SIG-M5 (cell line): ENCODE measurements around the gene SF3B5.
"Not testable (repeated sequence)": the region's sequence is repeated elsewhere in the genome, so short reads cannot be mapped to it uniquely, and the experiment has no call there.

ENCODE experiments used
- DNase-seq: peaks from one replicate; lab custom pipeline; 2025; lab: John Stamatoyannopoulos, UW

The SF3B5 gene

DNA sequence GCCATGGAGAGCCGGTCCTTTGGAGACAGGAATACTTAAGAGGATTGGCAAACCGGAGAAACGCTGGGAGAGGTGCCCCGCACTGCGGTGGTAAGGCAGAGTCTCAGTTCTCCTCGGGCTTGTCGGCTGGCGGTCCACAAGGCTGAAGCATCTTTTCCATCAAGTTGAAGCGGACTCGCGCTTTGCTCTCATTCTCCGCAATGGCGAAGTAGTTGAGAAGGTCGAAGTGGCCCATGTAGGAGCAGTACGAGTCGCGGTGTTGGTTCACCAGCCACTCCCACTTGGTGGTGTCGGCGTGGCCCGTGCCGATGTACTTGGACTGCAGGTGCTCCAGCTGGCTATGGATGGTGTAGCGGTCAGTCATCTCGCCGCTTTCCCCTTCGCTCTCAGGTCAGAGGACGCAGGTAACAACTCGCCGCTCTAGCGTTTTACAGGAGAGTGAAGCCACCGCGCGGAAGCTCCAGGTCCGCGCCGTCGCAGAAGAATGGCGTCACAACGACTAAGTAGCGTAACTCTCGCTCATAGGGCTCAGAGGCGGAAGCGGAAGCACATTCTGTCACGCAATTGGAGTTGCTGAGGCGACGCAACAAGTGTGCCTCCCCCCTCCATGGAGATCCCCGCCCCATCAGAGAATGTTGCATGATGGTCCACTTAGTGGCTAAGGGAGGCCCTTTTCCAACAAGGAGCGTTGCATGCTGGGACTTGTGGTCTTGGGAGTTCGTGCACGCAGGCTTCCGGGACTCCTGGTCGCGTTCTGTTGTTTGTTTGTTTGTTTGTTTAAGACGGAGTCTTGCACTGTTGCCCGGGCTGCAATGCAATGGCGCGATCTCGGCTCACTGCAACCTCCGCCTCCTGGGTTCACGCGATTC lies at the start of gene SF3B5:
Gene SF3B5 (minus strand): TSS at position 440 of the 869 bp plus-strand sequence. CDS start 76 bp downstream, at position 364.
- peak; percentile 96 for DNase-seq

DNA sequence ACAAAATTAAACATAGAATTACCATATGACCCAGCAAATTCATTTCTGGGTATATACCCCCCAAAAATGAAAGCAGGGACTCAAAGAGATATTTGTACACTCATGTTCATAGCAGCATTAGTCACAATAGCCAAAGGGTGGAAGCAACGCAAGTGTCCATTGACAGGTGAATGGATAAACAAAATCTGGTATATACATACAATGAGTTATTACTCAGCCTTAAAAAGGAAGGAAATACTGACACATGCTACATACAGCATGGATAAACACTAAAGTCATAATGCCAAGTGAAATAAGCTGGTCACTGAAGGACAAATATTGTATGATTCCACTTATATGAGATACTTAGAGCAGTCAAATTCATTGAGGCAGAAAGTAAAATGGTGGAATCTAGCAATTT lies 49.6 kb upstream of the SF3B5 start:
- DNase-seq, result no peak

- DNase-seq, result no peak
These were observed 48.5 kb upstream of the SF3B5 start for GRCh38 chr6:144143878-144144277.

DNA sequence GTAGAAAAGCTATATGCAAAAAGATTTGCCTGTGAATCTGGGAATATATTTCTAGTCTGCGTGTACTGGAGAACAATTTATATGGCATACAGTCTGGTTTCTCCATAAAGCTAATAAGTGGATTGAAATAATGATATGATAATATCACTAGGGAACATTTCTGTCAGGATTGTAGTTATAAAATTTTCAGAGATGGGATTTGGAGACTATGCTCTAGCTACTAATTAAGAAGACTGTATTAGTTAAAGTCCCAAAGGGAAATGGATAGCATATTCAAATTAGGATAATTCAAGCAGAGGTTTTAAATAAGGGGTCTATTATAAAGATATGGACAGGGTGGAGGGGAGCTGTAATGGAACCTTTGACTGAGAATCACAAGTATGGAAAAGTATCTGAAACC lies 47.7 kb upstream of the SF3B5 start:
- DNase-seq, result no peak

GRCh38 chr6:144141470-144141869 lies 46.1 kb upstream of the SF3B5 start:
- DNase-seq, result no peak

DNA sequence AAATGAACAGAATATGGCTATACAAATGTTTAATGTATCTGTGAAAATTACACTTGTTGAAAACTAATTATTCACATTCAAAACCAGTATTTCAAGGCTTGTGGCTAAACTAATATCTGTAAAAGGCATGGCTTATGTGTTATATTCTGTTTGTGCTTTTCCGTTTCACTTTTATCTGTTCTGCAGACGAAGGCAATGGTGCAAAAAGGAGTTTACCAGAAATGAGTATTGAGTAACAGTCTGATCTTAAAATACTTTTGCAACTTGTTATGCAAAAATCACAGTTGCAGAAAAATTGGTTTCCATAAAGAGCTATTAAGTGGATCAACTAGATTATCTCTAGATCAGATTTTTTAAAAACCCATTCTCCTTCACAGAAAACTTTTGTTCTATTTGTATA lies 45.5 kb upstream of the SF3B5 start:
- no peak for DNase-seq

GRCh38 chr6:144139817-144140216 lies 44.4 kb upstream of the SF3B5 start:
- DNase-seq, result no peak

DNA sequence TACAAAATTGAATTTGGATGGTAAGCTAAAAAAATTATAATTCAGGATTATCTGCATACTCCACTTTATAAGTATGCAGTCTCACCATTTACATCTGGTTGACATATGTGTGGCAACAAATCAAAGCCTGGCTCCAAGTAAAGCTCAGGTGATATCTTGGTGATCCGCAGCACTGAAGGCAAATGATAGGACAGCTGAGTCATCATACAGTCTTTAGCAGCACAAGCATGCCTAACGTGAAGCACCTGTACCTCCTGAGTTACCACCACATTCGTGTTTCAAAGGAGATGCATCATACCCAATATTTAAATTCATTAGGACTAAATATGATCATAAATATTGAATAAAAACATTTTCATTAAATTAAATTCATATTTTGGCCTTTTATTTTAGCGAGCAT lies 43.2 kb upstream of the SF3B5 start:
- no peak for DNase-seq

DNA sequence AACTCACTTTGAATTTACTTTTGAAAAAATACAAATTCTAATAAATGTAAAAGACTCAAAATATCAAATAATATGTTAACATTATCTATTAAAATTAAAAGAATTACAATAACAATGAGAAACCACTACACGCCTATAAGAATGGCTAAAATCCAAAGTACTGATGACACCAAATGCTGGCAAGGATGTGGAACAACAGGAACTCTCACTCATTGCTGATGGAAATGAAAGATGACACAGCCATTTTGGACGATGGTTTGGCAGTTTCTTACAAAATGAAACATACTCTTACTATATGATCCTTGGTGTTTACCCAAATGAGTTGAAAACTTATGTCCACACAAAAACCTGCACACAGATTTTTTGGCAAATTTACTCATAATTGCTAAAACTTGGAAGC lies 39.4 kb upstream of the SF3B5 start:
- no peak for DNase-seq

DNA sequence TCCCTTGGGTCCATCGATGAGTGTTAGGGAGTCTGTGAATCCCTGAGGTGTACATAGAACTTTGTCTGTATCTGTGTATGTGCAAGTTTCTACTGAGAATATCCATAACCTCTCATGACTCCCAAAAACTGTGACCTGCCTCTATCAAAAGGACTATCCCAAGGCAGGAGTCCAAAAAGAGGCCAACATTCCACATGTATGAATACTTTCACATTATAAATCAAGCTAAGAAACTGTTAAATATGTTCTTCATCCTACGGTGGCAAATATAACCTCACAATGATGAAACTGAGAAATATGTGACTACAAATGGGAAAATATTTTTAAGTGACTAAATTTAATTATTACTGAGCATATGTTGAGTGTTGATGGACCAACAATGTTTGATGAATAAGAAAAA lies 38.8 kb upstream of the SF3B5 start:
- no peak for DNase-seq

DNA sequence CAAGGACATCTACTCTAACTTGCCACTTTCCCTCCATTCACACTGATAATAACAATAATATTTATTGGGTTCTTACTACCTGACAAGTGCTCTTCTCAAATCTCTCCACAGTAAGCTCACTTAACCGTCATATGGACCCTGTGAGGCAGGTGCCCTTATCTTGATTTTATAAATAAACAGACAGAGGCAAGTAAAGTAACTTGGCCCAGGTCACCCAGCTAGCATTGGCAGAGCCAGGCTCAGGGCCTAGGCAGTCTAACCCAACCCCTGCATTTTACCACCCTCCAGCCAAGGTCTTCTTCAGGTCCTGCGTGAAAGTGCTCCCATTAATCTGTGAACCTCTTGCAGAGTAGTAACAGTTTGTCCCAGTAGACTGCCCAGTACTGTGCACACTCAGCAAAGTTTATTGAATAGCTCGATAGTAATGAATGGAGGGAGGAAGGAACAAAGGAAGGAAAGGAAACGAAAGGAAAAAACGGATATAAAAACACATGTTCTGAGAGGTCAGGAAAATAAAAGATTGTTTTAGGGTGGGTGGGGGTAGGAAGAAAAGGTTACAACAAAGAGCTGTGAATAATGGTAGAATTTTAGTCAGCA lies 38.0 kb upstream of the SF3B5 start:
- no peak for DNase-seq

- not testable (repeated sequence) for DNase-seq
These were observed 36.9 kb upstream of the SF3B5 start for GRCh38 chr6:144132167-144132690.

DNA sequence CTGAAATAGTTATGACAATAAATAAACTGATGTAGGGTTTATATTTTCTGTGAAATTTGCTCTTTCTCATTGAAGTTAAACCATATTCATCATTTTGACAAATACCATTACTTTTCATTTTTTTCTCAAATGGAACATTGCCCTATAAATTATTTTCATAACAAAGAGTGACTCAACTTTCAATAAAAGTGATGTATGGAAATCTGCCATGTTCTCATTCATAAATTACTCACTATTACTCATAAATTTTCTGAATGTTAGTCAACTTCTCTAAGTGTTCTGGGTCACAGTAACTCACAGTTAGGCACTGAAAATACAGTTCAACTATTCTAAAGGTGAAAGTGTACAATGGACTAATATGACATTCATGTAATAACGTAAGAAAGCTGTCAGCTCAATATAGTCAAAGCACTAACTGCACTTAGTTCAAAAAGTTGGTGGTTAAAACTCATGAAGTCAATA lies 35.9 kb upstream of the SF3B5 start:
- no peak for DNase-seq

- no peak for DNase-seq
These were observed 34.1 kb upstream of the SF3B5 start for GRCh38 chr6:144129469-144129868.

DNA sequence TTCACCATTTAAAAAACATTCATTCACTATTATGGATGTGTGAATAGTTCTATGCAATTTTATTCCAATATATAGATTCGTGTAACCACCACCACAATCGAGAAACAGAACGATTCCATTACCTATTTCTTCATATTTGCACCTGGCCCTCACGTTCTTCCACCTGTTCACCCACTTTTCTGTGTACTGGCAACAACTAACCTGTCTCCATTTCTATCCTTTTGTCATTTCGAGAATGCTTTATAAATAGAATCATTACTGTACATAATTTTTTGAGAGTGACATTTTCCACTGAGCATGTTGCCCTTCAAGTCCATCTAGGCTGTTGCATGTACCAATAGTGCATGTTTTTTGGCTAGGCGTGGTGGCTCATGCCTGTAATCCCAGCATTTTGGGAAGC lies 31.7 kb upstream of the SF3B5 start:
- DNase-seq, result no peak

DNA sequence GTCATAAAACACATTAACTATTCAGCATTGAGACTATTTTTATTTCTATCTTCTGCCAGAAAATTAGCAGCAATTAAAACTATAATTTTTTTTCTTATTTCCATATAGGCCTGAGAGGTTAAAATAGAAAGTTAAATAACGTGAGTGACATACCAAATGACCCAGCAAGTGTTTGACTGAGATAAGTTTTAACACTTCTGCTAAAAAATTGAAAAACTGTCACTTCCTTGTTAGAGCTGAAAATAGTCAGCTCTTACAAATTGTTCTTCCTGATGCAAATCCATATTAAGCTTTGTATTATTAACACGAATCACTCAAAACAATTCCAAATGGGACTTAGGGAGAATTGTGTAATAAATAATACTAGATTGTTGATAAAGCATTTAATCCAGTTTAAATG lies 28.5 kb upstream of the SF3B5 start:
- no peak for DNase-seq

- no peak for DNase-seq
These were observed 28.0 kb upstream of the SF3B5 start for GRCh38 chr6:144123421-144123820.

- DNase-seq, result no peak
These were observed 27.5 kb upstream of the SF3B5 start for GRCh38 chr6:144122861-144123260.

GRCh38 chr6:144119376-144119775 lies 24.0 kb upstream of the SF3B5 start:
- DNase-seq, result no peak

DNA sequence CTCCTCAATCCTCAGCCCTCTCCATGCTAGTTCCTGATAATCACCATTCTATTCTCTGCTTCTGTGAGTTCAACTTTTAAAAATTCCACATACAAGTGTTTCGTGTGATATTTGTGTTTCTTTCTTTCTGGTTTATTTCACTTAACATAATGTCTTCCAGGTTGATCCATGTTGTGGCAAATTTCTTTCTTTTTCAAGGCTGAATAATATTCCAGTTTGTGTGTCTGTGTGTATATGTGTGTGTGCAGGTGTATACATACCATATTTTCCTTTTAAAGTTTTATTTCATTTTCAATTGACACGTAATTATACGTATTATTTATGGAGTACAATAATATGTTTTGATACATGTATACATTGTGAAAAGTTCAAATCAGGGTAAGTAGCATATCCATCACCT lies 19.8 kb upstream of the SF3B5 start:
- DNase-seq, result no peak

GRCh38 chr6:144113366-144113765 lies 18.0 kb upstream of the SF3B5 start:
- DNase-seq, result no peak

DNA sequence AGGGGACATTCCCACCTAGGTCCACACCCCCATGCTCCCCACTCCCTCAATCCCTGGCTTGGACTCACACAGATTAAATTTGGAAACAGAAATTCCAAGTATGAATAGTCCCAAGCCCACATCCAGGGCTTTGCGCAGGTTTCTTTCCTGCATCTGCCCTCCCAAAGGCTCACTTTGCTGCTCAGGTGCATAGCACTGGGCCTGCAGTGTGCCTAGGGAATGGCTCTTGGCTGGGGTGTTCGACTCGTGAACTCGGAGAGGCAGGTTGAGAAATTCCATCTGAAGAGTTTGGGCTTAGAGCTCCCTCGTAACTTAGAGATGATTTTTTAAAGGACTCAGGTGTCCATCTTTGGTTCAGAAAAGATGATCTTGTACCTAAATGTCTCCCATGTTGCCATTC lies 14.8 kb upstream of the SF3B5 start:
- DNase-seq, result no peak

- DNase-seq, result no peak
These were observed 10.8 kb upstream of the SF3B5 start for GRCh38 chr6:144106206-144106605.
